Midbrain (tissue), 1 donor: ENCODE results near the gene NLRP6.
"Not testable (repeated sequence)": the region's sequence is repeated elsewhere in the genome, so short reads cannot be mapped to it uniquely, and the experiment has no call there.

Experiments
- DNase-seq: peaks from one replicate; lab custom pipeline; 2025; lab: John Stamatoyannopoulos, UW

The NLRP6 gene

GRCh38 chr11:308740-309665, 30.8 kb downstream of the NLRP6 start:
- not testable (repeated sequence) for DNase-seq

DNA sequence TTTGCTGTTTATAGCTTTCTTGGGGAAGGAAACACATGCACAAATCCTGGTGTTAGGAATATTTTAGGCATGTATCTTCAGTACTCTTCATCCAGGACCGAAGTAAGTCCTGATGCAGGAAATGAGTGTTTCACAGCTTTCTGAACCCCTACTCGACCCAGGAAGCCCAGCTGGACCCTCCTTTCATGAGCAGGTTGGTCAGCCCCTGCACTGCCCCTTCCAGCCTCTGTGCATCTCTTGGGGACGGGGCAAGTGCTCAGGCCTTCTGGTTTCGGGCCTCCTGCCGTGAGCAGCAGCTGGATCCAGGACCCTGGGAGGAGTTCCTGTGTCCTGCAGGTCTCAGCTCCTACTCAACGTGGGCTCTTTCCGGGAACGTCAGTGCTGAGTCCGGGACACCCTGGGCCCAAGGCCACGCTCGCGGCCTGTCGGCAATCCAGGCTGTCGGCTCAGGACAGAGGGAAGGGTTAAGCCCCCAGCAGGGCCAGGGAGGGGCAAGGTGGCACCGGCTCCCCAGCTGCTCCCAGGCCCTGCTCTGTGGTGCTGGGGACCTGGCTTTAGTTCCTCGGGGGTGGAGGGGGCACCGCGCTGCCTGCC, 31.9 kb downstream of the NLRP6 start:
- not testable (repeated sequence) for DNase-seq

DNA sequence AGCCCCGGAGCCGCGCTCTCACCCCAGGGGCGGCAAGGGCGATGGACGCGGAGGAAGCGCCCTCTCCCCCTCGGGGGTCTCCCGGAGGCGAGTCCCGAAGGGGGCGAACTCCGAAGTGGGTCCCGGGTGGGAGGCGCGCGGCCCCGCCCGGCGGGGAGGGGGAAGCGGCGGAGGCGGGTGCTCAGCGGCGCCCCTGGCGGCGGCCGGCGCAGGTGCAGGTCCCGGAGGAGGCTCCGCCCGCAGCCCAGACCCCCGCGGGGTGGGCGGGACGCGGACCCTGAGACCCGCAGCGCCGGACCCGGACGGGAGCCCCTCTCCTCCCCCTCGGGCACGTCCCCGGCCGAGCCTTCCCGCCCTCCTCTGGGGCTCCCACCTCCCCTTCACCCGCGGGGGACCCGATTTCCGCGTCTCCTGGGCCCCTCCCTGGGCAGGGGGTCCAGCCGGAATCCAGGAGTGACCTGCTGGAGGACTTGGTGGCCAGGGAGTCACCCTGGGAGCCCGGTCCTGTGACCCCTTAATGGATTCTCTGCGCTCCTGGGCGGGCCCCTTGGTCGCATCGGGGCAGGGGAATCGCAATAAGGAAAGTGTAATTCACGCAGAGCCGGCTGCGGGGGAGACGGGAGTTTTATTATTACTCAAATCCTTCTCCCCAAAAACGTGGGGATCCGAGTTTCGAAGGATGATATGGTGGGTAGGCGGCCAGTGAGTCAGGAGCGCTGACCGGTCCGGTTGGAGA, 33.0 kb downstream of the NLRP6 start:
- not testable (repeated sequence) for DNase-seq

- DNase-seq, result no peak
Measured at GRCh38 chr11:312092-312816, 34.0 kb downstream of the NLRP6 start.

- no peak for DNase-seq
Measured at GRCh38 chr11:313304-313786, 35.1 kb downstream of the NLRP6 start.

DNA sequence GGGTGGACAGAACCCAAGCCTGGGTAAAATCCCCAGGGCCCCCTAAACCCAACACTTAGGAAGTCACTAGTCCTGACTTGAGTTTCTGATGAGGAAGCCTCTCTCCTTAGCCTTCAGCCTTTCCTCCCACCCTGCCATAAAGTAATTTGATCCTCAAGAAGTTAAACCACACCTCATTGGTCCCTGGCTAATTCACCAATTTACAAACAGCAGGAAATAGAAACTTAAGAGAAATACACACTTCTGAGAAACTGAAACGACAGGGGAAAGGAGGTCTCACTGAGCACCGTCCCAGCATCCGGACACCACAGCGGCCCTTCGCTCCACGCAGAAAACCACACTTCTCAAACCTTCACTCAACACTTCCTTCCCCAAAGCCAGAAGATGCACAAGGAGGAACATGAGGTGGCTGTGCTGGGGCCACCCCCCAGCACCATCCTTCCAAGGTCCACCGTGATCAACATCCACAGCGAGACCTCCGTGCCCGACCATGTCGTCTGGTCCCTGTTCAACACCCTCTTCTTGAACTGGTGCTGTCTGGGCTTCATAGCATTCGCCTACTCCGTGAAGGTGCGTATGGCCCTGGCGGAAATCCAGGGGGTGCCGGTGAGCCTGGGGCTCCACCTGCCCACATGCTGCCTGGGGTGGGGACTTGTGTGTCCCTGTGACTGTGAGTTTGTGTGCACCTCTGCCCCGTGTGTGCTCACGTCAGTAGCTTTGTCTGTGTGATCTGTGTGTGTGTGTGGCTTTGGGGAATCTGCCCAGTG, 35.8 kb downstream of the NLRP6 start, which contains the start of gene IFITM1:
TSS of gene IFITM1 (plus strand) at position 254 of the 767 bp plus-strand sequence. CDS start at position 385, 131 bp downstream.
- no peak for DNase-seq

GRCh38 chr11:314554-314875, 36.3 kb downstream of the NLRP6 start:
- not testable (repeated sequence) for DNase-seq

- DNase-seq, result no peak
Measured at GRCh38 chr11:315051-315481, 36.9 kb downstream of the NLRP6 start.

DNA sequence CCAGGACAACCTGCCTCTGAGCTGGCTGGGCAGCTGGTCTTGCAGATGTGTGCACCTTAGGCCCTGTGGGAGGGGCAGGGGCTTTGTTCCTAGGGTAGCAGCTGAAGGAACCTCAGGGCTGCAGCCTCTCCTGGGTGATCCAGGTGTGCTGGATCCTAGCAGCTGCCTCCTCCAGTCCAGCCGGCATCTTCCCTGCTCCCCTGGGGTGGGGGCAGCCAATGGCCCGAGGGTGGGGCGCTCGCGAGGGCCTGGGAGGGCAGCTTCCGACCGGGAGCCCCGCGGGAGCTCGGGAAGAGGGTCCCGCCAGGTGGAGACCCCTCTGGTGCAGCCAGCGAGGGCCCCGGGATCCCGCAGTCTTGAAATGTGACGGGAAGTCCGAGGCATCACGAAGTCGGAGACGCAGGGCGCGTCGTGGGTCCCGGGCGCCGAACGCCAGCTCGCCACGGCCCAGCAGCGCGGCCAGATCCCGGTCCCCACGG, 37.3 kb downstream of the NLRP6 start:
- no peak for DNase-seq

DNA sequence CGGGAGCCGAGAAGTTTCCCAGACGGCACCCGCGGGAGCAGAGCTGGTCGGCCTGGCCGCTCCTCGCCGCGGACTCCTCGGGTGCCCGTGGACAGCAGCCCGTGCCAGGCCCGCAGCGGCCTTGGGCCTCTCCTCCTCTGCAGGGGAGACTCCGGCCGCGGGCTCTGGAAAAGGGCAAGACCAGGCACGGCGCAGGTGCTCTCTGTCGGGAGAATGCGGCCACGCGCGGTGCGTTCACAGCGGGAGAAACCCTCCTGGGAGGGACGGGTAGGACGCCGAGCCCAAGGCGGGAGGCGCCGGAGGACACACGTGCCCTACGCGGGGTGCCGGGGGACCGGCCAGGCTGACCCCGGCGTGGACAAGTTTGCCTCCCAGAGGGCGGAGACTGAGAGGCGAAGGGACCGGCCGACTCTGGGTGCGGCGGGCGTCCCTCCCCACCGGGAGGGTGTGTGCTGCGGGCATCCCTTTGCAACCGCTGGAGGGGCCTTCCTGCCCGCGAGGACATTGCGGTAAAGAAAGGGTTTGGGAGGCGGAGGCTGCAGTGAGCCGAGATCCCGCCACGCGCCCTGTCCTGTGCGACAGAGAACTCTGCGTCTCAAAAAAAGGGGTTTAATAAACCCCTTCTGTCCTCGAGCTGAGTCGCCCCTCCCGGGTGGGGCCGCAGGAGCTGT, 38.0 kb downstream of the NLRP6 start:
- no peak for DNase-seq

DNA sequence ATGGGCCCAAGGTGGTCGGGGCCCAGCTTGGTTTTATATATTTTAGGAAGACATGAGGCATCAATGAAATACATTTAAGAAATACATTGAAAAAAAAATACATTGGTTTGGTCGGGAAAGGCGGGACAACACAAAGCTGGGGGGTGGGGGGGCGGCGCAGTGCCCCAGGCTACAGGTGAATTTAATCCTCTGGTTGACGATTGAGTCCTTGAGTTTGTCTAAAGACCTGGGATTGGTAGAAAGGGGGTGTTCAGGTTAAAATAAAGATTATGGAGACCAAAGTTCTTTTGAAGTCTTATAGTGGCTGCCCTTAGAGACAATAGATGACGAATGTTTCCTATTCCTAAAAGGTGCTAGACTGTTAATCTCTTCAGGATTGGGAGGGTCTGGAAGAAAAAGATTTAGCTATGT, 38.7 kb downstream of the NLRP6 start:
- DNase-seq, result no peak

GRCh38 chr11:317668-318404, 39.6 kb downstream of the NLRP6 start:
- not testable (repeated sequence) for DNase-seq

- DNase-seq, result not testable (repeated sequence)
Measured at GRCh38 chr11:318405-319120, 40.4 kb downstream of the NLRP6 start.

- not testable (repeated sequence) for DNase-seq
Measured at GRCh38 chr11:319121-319887, 41.1 kb downstream of the NLRP6 start.

- not testable (repeated sequence) for DNase-seq
Measured at GRCh38 chr11:319888-320273, 41.7 kb downstream of the NLRP6 start.

DNA sequence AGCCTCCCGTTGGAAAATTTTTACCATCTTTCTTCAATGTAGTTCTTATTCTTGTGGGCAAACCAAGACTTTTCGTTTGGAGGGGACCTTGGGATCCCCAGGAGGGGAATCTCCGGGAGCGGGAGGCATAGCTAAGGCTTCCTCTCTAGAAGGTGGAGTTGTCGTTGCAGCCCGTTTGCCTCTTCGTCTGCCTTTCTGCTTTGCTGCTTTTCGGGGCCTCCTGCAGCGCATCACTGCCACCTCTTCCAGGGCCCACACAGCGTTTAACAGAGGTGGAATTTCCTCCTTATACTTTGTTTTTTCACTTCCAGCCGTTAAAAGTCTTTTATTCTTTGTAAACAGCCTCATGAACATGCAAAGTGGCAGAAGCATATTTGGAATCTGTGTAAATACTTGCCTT, 45.9 kb downstream of the NLRP6 start:
- no peak for DNase-seq

GRCh38 chr11:324593-325517, 46.6 kb downstream of the NLRP6 start:
- DNase-seq, result not testable (repeated sequence)
